GM13977 (cell line): ENCODE results near the gene SLC22A23.

Source experiments
- DNase-seq: peaks from one replicate; pipeline ENCODE4 v3.0.0; 2012; ENCODE audit warnings: low spot score
- CTCF ChIP-seq: IDR thresholded peaks from 2 replicates; pipeline ENCODE4 v1.5.1; 2012; ENCODE audit warnings: mild to moderate bottlenecking, control low read depth; ENCODE audit not compliant: insufficient read depth; ENCODE audit errors: extremely low read depth, missing control alignments
- in situ Hi-C: fragments of 300-500 bp; cut with MboI; formaldehyde crosslinking; loops from one replicate; pipeline ENCODE4 v1.12.0; 2022; ENCODE audit warnings: low sequenced_read_pairs, low pct_unique_long_range_greater_than_20kb, mixed read lengths, inconsistent platforms; ENCODE audit not compliant: unreplicated experiment

The SLC22A23 gene

GRCh38 chr6:3317741-3318211 is 139.1 kb downstream of the SLC22A23 start:
- in situ Hi-C loops: no loop called here
- no peak for TF ChIP-seq CTCF
- DNase-seq: no peak

- in situ Hi-C loops: no loop called here
- TF ChIP-seq CTCF: no peak
Measured at GRCh38 chr6:3316818-3317217, 140.0 kb downstream of the SLC22A23 start.

GRCh38 chr6:3316331-3316730 is 140.5 kb downstream of the SLC22A23 start:
- in situ Hi-C loops: no loop called here
- no peak for DNase-seq
- TF ChIP-seq CTCF: no peak

More at GRCh38 chr6:3316818-3317217, 140.0 kb downstream of the SLC22A23 start:
- DNase-seq: no peak

- no peak for TF ChIP-seq CTCF
- no peak for DNase-seq
- in situ Hi-C loops: no loop called here
Measured at GRCh38 chr6:3315841-3316240, 141.0 kb downstream of the SLC22A23 start.

GRCh38 chr6:3314621-3315467 is 142.0 kb downstream of the SLC22A23 start:
- no peak for DNase-seq
- in situ Hi-C loops: no loop called here
- no peak for TF ChIP-seq CTCF

- no peak for TF ChIP-seq CTCF
- DNase-seq: no peak
- in situ Hi-C loops: no loop called here
Measured at GRCh38 chr6:3314176-3314575, 142.7 kb downstream of the SLC22A23 start.
